Natural killer cell (primary cell): Measurements from ENCODE around the gene RNU1-2. TPM values are rescaled to one million over a fixed set of nuclear protein-coding genes. Genes with fewer than 3 reads are reported as not detected.
A peak's percentile ranks its signal among the peaks of the same experiment; 100 is the strongest.
"Not testable (repeated sequence)": the region's sequence is repeated elsewhere in the genome, so short reads cannot be mapped to it uniquely, and the experiment has no call there.

Experiments
- ATAC-seq, 3 donors: fragments of 150-1000 bp in 2 of 3; fragments of 200-7000 bp in 1 of 3; cut with Tn5 transposase; 1 replicate in 1 of 3; 2 replicates in 2 of 3; pipeline ENCODE4 v1.10.0; 2021; ENCODE audit warnings: mild to moderate bottlenecking in 2 of 3, moderate library complexity in 2 of 3
- DNase-seq, 2 donors: peaks; one replicate each; pipeline versions ENCODE4 v3.0.0 to v3.0.0-alpha.2; 2013 to 2021; ENCODE audit warnings: mixed read lengths in 1 of 2
- H3K27ac ChIP-seq: one replicate; pipeline ENCODE4 v1.5.1; 2013; ENCODE audit warnings: mild to moderate bottlenecking, low read length
- H3K27me3 ChIP-seq: one replicate; pipeline ENCODE4 v1.6.1; 2013; ENCODE audit warnings: low read length; ENCODE audit not compliant: control insufficient read depth, insufficient read depth
- H3K36me3 ChIP-seq: one replicate; pipeline ENCODE4 v1.6.1; 2013; ENCODE audit warnings: low read length; ENCODE audit not compliant: control insufficient read depth, insufficient read depth
- H3K4me1 ChIP-seq: one replicate; pipeline ENCODE4 v1.6.1; 2013; ENCODE audit warnings: low read length; ENCODE audit not compliant: control insufficient read depth, insufficient read depth
- H3K4me3 ChIP-seq: one replicate; pipeline ENCODE4 v1.5.1; 2013; ENCODE audit warnings: low read length
- H3K9me3 ChIP-seq: one replicate; pipeline ENCODE4 v1.6.1; 2013; ENCODE audit warnings: low read length; ENCODE audit not compliant: control insufficient read depth, insufficient read depth
- H3K27ac Mint-ChIP-seq, 2 donors: one replicate each; pipeline ENCODE4 v1.8.0; 2022; ENCODE audit warnings: mild to moderate bottlenecking in 2 of 2, mixed read lengths in 2 of 2, moderate library complexity in 1 of 2
- H3K27me3 Mint-ChIP-seq, 2 donors: one replicate each; pipeline ENCODE4 v1.8.0; 2022; ENCODE audit warnings: low read depth in 2 of 2, mixed read lengths in 2 of 2
- H3K36me3 Mint-ChIP-seq: one replicate; pipeline ENCODE4 v1.8.0; 2022; ENCODE audit warnings: mixed read lengths
- H3K4me1 Mint-ChIP-seq, 2 donors: one replicate each; pipeline ENCODE4 v1.8.0; 2022; ENCODE audit warnings: mixed read lengths in 2 of 2
- H3K4me3 Mint-ChIP-seq: one replicate; pipeline ENCODE4 v1.8.0; 2022; ENCODE audit warnings: mild to moderate bottlenecking, moderate library complexity, mixed read lengths
- H3K9me3 Mint-ChIP-seq, 2 donors: one replicate each; pipeline ENCODE4 v1.8.0; 2022; ENCODE audit warnings: mixed read lengths in 2 of 2
- WGBS: methylation state at CpG from one replicate; pipeline ENCODE4 v1.1.7; 2013; ENCODE audit warnings: missing lambda C conversion rate; ENCODE audit not compliant: insufficient coverage; 5-methylcytosine and 5-hydroxymethylcytosine counted together
- intact Hi-C: fragments of 100-400 bp; cut with micrococcal nuclease; formaldehyde crosslinking; loops from one replicate; pipeline ENCODE4 v1.14.2; 2022
- total RNA-seq, 4 donors: library from RNA; stranded (reverse); fragments of 120-200 nt in 1 of 4; gene quantifications; one replicate each; pipeline versions ENCODE4 v1.2.3 to v1.2.4, GENCODE V29; 2013 to 2022
- TF ChIP-seq, protein P1 (sequence below): fragments of 200-600 bp; IDR thresholded peaks from one replicate; pipeline ENCODE4 v1.8.0; 2022; ENCODE audit warnings: antibody characterized with exemption

RNU1-2 gene
- total RNA-seq, 3 donors from 2014 or later (not counting 1 experiment from before 2014, with no cell fraction given): 2,937 to 3,261 (median 3,038) TPM

DNA sequence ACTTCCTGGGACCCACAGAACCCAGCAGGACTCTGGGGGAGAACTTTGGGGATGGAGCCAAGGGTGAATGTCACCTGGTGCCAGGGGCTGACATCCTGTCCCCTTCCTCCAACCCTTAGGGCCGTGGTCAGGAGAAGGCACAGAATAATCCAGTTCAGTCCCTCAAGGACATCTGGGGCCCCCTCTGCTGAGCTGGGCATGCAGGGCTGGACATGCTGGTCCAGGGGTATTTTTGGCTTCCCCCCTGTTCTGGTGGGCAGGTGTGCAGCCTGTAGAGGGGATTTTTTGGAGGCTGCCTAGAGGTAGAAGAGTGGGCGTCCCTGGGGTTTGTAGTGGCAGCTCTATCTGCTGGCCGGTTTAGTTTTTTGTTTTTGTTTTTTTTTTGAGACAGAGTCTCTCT is 22.6 kb downstream of the RNU1-2 start:
- no peak for DNase-seq

DNA sequence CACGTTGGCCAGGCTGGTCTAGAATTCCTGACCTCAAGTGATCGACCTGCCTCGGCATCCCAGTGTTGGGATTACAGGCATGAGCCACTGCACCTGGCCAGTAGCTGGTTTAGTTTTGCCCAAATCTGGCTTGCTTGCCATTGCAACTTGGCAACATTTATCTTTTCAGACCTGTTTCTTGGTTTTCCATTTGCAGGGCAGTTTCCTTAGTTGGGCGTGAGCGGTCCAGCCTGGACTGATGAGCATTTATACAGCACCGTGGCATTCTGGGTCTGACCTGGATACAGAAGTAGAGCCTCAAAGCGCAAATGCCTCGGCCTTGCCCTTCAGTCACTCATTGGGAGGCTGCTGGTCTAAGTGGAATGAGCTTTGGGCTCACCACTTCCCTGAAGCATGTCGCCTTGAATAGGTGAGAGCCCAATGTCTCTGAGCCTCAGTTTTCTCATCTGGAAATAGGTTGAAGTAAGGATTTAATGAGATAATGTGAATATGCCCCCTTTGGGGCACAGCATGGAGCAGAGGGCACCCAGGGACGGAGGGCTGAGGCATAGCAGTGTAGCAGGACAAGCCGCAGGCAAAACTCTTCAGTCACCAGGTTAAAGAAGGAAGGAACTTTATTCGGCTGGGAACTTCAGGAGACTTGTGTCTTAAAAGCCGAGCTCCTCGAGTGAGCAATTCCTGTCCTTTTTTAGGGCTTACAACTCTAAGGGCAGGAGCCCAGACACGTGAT is 23.3 kb downstream of the RNU1-2 start:
- H3K9me3 ChIP-seq, ATAC-seq, H3K36me3 Mint-ChIP-seq, DNase-seq, H3K27me3 Mint-ChIP-seq, H3K9me3 Mint-ChIP-seq, H3K4me3 Mint-ChIP-seq, H3K36me3 ChIP-seq, H3K27ac Mint-ChIP-seq, H3K27ac ChIP-seq, intact Hi-C loops, H3K27me3 ChIP-seq, H3K4me3 ChIP-seq: not testable (repeated sequence)
- peaks cover 22% of the 10 kb centered on the region for H3K4me1 ChIP-seq
- H3K4me1 Mint-ChIP-seq: peaks cover 29 to 36% of the 10 kb centered on the region in 2 donors
- whole genome bisulfite sequencing: 90% methylated on average over 15 of the region's 15 CpGs

More for the DNA sequence above, 22.6 kb downstream of the RNU1-2 start:
- Mint-ChIP-seq H3K4me3 (no peak overlapping the region), H3K4me1 (peaks cover 33 to 40% of the 10 kb centered on the region in 2 donors), H3K27ac (no peak overlapping the region), H3K9me3 (no peaks in the 10 kb centered on the region), H3K27me3 (no peaks in the 10 kb centered on the region), H3K36me3 (no peaks in the 10 kb centered on the region)
- Histone ChIP-seq H3K4me3 (no peak overlapping the region), H3K27ac (no peak overlapping the region), H3K4me1 (peaks cover 26% of the 10 kb centered on the region), H3K36me3 (no peaks in the 10 kb centered on the region), H3K27me3 (no peaks in the 10 kb centered on the region), H3K9me3 (no peaks in the 10 kb centered on the region)
- TF ChIP-seq, protein P1, sequence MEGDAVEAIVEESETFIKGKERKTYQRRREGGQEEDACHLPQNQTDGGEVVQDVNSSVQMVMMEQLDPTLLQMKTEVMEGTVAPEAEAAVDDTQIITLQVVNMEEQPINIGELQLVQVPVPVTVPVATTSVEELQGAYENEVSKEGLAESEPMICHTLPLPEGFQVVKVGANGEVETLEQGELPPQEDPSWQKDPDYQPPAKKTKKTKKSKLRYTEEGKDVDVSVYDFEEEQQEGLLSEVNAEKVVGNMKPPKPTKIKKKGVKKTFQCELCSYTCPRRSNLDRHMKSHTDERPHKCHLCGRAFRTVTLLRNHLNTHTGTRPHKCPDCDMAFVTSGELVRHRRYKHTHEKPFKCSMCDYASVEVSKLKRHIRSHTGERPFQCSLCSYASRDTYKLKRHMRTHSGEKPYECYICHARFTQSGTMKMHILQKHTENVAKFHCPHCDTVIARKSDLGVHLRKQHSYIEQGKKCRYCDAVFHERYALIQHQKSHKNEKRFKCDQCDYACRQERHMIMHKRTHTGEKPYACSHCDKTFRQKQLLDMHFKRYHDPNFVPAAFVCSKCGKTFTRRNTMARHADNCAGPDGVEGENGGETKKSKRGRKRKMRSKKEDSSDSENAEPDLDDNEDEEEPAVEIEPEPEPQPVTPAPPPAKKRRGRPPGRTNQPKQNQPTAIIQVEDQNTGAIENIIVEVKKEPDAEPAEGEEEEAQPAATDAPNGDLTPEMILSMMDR: no peak
- WGBS: 76% methylated on average over 3 of the region's 3 CpGs
- no peak for ATAC-seq
- intact Hi-C loops: no loop called here

DNA sequence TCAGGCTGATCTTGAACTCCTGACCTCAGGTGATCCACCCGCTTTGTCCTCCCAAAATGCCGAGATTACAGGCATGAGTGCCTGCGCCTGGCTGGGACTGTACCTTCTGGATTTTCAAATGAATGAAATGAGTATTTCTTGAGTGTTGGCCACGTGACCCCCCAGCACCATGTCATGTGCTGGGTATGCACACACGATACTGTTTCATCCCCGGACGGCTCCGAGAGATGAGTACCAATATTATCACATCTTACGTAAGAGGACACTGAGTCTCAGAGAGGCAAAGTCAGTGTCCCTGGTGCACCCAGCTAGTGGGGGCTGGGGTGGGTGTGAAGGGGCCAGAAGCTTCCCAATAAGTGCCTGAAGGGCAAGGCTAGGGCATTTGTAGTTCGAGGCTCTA is 25.2 kb downstream of the RNU1-2 start:
- no peak overlapping the region for H3K4me3 ChIP-seq
- no peak overlapping the region for H3K4me3 Mint-ChIP-seq
- H3K36me3 ChIP-seq: no peaks in the 10 kb centered on the region
- DNase-seq (no peak), ATAC-seq (no peak)
- H3K27me3 Mint-ChIP-seq: no peaks in the 10 kb centered on the region
- intact Hi-C loops: no loop called here
- TF ChIP-seq, protein P1: no peak
- H3K4me1 Mint-ChIP-seq: peaks cover 19 to 31% of the 10 kb centered on the region in 2 donors
- H3K27me3 ChIP-seq: no peaks in the 10 kb centered on the region
- H3K27ac ChIP-seq: no peak overlapping the region
- 93% methylated on average over 10 of the region's 10 CpGs for WGBS
- no peaks in the 10 kb centered on the region for H3K9me3 Mint-ChIP-seq
- H3K27ac Mint-ChIP-seq: peak overlapping the region in 1 of 2 donors; percentile 78
- H3K9me3 ChIP-seq: no peaks in the 10 kb centered on the region
- no peaks in the 10 kb centered on the region for H3K36me3 Mint-ChIP-seq
- peaks cover 14% of the 10 kb centered on the region for H3K4me1 ChIP-seq

DNA sequence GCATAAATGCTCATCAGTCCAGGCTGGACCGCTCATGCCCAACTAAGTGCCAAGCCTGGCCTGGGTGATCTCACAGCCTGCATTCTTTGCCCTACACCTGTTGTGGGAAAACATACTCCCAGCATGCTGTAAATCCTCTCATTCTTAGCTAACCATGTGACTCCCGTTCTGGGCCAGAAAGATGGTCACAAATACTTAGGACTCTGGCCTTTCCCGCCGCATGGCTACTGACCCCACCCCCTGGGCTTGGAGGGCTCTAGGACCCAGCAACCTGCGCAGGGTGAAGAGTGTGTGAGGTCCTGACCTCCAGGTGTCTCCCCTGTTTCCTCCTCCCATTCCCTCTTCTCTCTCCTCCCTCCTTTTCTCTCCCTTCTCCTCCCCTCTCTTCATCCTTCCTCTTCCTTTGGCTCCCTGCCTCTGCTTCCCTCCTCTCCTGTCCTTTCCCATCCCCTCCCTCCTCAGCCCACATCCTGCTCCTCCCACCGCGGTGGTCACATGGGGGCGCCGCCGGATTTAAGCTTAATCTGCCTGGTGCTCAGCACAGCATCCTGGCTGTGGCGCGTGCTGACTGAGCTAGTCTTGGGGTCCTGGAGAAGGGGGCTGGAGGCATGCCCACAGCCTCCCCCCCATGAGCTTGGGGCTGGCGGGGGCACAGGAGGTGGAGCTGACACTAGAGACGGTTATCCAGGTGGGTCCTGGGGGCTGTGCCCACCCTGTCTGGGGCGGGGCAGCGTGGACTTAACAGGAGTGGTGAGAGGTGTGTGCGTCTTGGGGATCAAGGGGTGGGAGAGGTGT is 25.8 kb downstream of the RNU1-2 start, which contains the start of gene CROCC:
Gene CROCC (plus strand): TSS at position 541 of the 795 bp plus-strand sequence. CDS start 88 bp downstream, at position 629.
- TF ChIP-seq, protein P1: no peak
- ATAC-seq (peak; percentile 47 to 86 (median 84)), DNase-seq (peak; percentile 42 to 58)
- no peaks in the 10 kb centered on the region for H3K9me3 ChIP-seq
- Mint-ChIP-seq H3K36me3 (no peaks in the 10 kb centered on the region), H3K9me3 (no peaks in the 10 kb centered on the region), H3K4me3 (peak within 1 kb of the TSS; percentile 83), H3K4me1 (peaks cover 19 to 31% of the 10 kb centered on the region in 2 donors), H3K27me3 (no peaks in the 10 kb centered on the region), H3K27ac (peak within 1 kb of the TSS in 1 of 2 donors; percentile 78)
- H3K4me3 ChIP-seq: peak within 1 kb of the TSS; percentile 8
- H3K4me1 ChIP-seq: peaks cover 14% of the 10 kb centered on the region
- H3K36me3 ChIP-seq: no peaks in the 10 kb centered on the region
- WGBS: 22% methylated on average over 17 of the region's 17 CpGs
- H3K27ac ChIP-seq: no peak within 1 kb of the TSS
- intact Hi-C loops: no loop called here
- no peaks in the 10 kb centered on the region for H3K27me3 ChIP-seq
